ENCODE data around the gene FRMD4A.
"Not testable (repeated sequence)": the region's sequence is repeated elsewhere in the genome, so short reads cannot be mapped to it uniquely, and the experiment has no call there.

FRMD4A gene

GRCh38 chr10:13797164-13797563 is 533.6 kb downstream of the FRMD4A start:
- no peak for DNase-seq

- DNase-seq, result no peak
Observed at GRCh38 chr10:13795653-13796555, 534.8 kb downstream of the FRMD4A start.

- DNase-seq, result no peak
Observed at GRCh38 chr10:13794992-13795612, 535.6 kb downstream of the FRMD4A start.

GRCh38 chr10:13792006-13792405 is 538.7 kb downstream of the FRMD4A start:
- no peak for DNase-seq

GRCh38 chr10:13791483-13791882 is 539.2 kb downstream of the FRMD4A start:
- no peak for DNase-seq

- DNase-seq, result no peak
Observed at GRCh38 chr10:13790196-13790595, 540.5 kb downstream of the FRMD4A start.

GRCh38 chr10:13789448-13789829 is 541.3 kb downstream of the FRMD4A start:
- no peak for DNase-seq

GRCh38 chr10:13788711-13789447 is 541.8 kb downstream of the FRMD4A start:
- no peak for DNase-seq

- DNase-seq, result no peak
Observed at GRCh38 chr10:13788320-13788600, 542.5 kb downstream of the FRMD4A start.

- DNase-seq, result no peak
Observed at GRCh38 chr10:13787015-13787421, 543.7 kb downstream of the FRMD4A start.

GRCh38 chr10:13784067-13784466 is 546.7 kb downstream of the FRMD4A start:
- no peak for DNase-seq

GRCh38 chr10:13779748-13780147 is 551.0 kb downstream of the FRMD4A start:
- no peak for DNase-seq

GRCh38 chr10:13778693-13778960 is 552.1 kb downstream of the FRMD4A start:
- not testable (repeated sequence) for DNase-seq

- no peak for DNase-seq
Observed at GRCh38 chr10:13776861-13777311, 553.8 kb downstream of the FRMD4A start.

GRCh38 chr10:13775786-13776775 is 554.6 kb downstream of the FRMD4A start:
- no peak for DNase-seq

- no peak for DNase-seq
Observed at GRCh38 chr10:13774303-13774893, 556.3 kb downstream of the FRMD4A start.

GRCh38 chr10:13773496-13774170 is 557.1 kb downstream of the FRMD4A start:
- no peak for DNase-seq

- DNase-seq, result no peak
Observed at GRCh38 chr10:13773043-13773442, 557.7 kb downstream of the FRMD4A start.

GRCh38 chr10:13771992-13772391 is 558.7 kb downstream of the FRMD4A start:
- DNase-seq, result no peak

- DNase-seq, result no peak
Observed at GRCh38 chr10:13770760-13771493, 559.8 kb downstream of the FRMD4A start.

- DNase-seq, result no peak
Observed at GRCh38 chr10:13769946-13770345, 560.8 kb downstream of the FRMD4A start.
